ENCODE data around the gene RPS6KB2.

GRCh38 chr11:67405688-67406339 lies 22.5 kb upstream of the RPS6KB2 start:
- no peak for TF ChIP-seq POLR2AphosphoS5 (IDR thresholded peaks at IDR 0.05; ENCODE audit: low read depth)
- TF ChIP-seq CTCF (conservative IDR thresholded peaks at IDR 0.05; ENCODE audit: low read depth in 2 of 2), result no peak
- TF ChIP-seq NANOG (IDR thresholded peaks at IDR 0.05; ENCODE audit: borderline replicate concordance), result no peak
- no peak for TF ChIP-seq ZNF462 (CRISPR knock-in tag; IDR thresholded peaks at IDR 0.05)
- no peak for TF ChIP-seq EZH2 (IDR thresholded peaks at IDR 0.05; ENCODE audit: low read depth, unreplicated experiment)
- TF ChIP-seq REST (IDR thresholded peaks at IDR 0.05; ENCODE audit: unreplicated experiment), result no peak
- TF ChIP-seq CREB1 (CRISPR knock-in tag; IDR thresholded peaks at IDR 0.05; ENCODE audit: low read depth), result no peak
